Right lobe of liver (tissue), 6 donors: ENCODE measurements around the gene SCFD2. TPM values are rescaled to one million over a fixed set of nuclear protein-coding genes. Genes with fewer than 3 reads are reported as not detected.
"Not testable (repeated sequence)": the region's sequence is repeated elsewhere in the genome, so short reads cannot be mapped to it uniquely, and the experiment has no call there.

Experiments
- ATAC-seq, 4 donors: fragments of 200-7000 bp; cut with Tn5 transposase; one replicate each; pipeline ENCODE4 v1.9.1; 2020; ENCODE audit warnings: mild to moderate bottlenecking in 4 of 4, moderate library complexity in 4 of 4
- DNase-seq, 3 donors: peaks; one replicate each; pipeline ENCODE4 v3.0.0-alpha.2; 2020
- H3K27ac ChIP-seq, 3 donors: fragments of 200-600 bp; one replicate each; pipeline ENCODE4 v1.8.0; 2022
- H3K27me3 ChIP-seq, 2 donors: fragments of 200-600 bp; one replicate each; pipeline ENCODE4 v1.8.0; 2022
- H3K36me3 ChIP-seq, 4 donors: fragments of 200-600 bp; sonication (generic) in 1 of 4; one replicate each; pipeline versions ENCODE4 v1.5.1 to v1.8.0; 2017 to 2022; ENCODE audit warnings: control low read depth in 1 of 4
- H3K4me1 ChIP-seq, 4 donors: fragments of 200-600 bp; sonication (generic) in 1 of 4; one replicate each; pipeline versions ENCODE4 v1.5.1 to v1.8.0; 2017 to 2022; ENCODE audit warnings: control low read depth in 1 of 4
- H3K4me3 ChIP-seq, 3 donors: fragments of 200-600 bp; one replicate each; pipeline ENCODE4 v1.8.0; 2022
- H3K9me3 ChIP-seq, 4 donors: fragments of 200-600 bp; sonication (generic) in 1 of 4; one replicate each; pipeline versions ENCODE4 v1.5.1 to v1.8.0; 2017 to 2022; ENCODE audit warnings: control low read depth in 1 of 4
- CTCF ChIP-seq, 4 donors: fragments of 200-600 bp in 3 of 4; fragments of 450-650 bp in 1 of 4; IDR thresholded peaks; one replicate each; pipeline versions ENCODE4 v1.5.1 to v1.8.0; 2016 to 2022; ENCODE audit warnings: antibody characterized with exemption in 4 of 4, mild to moderate bottlenecking in 2 of 4
- POLR2A ChIP-seq: fragments of 450-650 bp; IDR thresholded peaks from one replicate; pipeline ENCODE4 v1.6.1; 2017; ENCODE audit warnings: antibody characterized with exemption, mild to moderate bottlenecking
- whole genome bisulfite sequencing: methylation state at CpG from one replicate; pipeline ENCODE4 v1.1.6; 2018; ENCODE audit warnings: low coverage, low lambda C conversion rate; ENCODE audit not compliant: insufficient coverage; ENCODE audit errors: missing lambda C conversion rate; 5-methylcytosine and 5-hydroxymethylcytosine counted together
- intact Hi-C, 2 donors: fragments of 100-400 bp; cut with DNase I; formaldehyde crosslinking; loops; one replicate each; pipeline versions ENCODE4 v1.11.2 to v1.14.1; 2022
- total RNA-seq, 6 experiments: library from RNA; depleted of rRNA in 2 of 6; stranded (reverse); fragments of >200 nt in 2 of 6; fragmentation: NEBNext Ultra II Directional in 3 of 6; extraction: Animal tissue kit (Norgen Biotek cat#: 25700) in 3 of 6; gene quantifications; one replicate each; pipeline versions ENCODE4 v1.1.0 to v1.2.4, GENCODE V29; 2016 to 2023
- donor health status: DM: no; HTN: yes; CAD: no.
- donor health status: DM: no; HTN: no; CAD: no.
- donor health status: DM: no; HTN: no; CAD: no.
- donor health status: DM: no; HTN: yes; CAD: no.
- donor health status: DM: no; HTN: yes; CAD: no.

The SCFD2 gene
- total RNA-seq, 6 experiments from 2014 or later: 7.6 to 17.1 (median 10.3) TPM

- Histone ChIP-seq H3K27me3 (no peaks in the 10 kb centered on the region), H3K4me3 (no peak overlapping the region), H3K27ac (no peak overlapping the region), H3K9me3 (no peaks in the 10 kb centered on the region), H3K4me1 (no peaks in the 10 kb centered on the region), H3K36me3 (no peaks in the 10 kb centered on the region)
- TF ChIP-seq CTCF (IDR thresholded peaks at IDR 0.05): no peak
- no peak for TF ChIP-seq POLR2A
- intact Hi-C loops: no loop called here
- no peak for ATAC-seq
- 53% methylated on average over 4 of the region's 4 CpGs for WGBS
- no peak for DNase-seq
Observed at GRCh38 chr4:53039741-53040458, 326.0 kb downstream of the SCFD2 start.

DNA sequence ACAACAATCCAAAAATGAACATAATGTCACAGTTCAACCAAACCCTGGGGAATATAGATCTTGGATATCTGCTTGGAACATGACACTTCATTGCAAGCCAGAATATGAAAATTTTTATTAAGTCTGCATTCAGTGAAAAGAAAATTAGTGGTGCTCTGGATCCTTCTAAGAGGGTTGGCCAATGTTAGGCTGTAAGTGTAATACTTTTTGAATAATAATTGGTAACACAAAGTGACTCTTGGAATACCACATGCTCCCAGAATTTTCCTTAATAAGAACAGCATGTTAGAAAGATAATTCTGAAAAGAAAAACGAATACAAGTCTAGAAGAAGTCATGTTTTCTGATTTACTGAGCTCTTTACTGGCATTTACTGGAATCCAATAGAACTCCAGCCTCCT, 328.0 kb downstream of the SCFD2 start:
- TF ChIP-seq CTCF (IDR thresholded peaks at IDR 0.05): no peak
- TF ChIP-seq POLR2A: no peak
- no peak for ATAC-seq
- no peak overlapping the region for H3K27ac ChIP-seq

DNA sequence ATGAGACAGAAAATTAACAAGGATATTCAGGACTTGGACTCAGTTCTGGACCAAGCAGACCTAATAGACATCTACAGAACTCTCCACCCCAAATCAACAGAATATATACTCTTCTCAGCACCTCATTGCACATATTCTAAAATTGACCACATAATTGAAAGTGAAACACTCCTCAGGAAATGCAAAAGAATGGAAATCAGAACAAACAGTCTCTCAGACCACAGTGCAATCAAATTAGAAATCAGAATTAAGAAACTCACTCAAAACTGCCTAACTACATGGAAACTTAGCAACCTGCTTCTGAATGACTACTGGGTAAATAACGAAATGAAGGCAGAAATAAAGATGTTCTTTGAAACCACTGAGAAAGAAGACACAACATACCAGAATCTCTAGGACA, 333.0 kb downstream of the SCFD2 start:
- 60% methylated on average over 1 of the region's 1 CpG for WGBS
- intact Hi-C loops, DNase-seq, H3K9me3 ChIP-seq, H3K27me3 ChIP-seq, H3K4me3 ChIP-seq, H3K4me1 ChIP-seq, H3K36me3 ChIP-seq, H3K27ac ChIP-seq, ATAC-seq: not testable (repeated sequence)

More for the DNA sequence above, 328.0 kb downstream of the SCFD2 start:
- Histone ChIP-seq H3K36me3 (no peaks in the 10 kb centered on the region), H3K4me3 (no peak overlapping the region), H3K27me3 (no peaks in the 10 kb centered on the region), H3K9me3 (no peaks in the 10 kb centered on the region), H3K4me1 (no peaks in the 10 kb centered on the region)
- intact Hi-C loops: no loop called here
- DNase-seq: no peak
- 100% methylated on average over 1 of the region's 1 CpG for WGBS

GRCh38 chr4:53026233-53026632, 339.6 kb downstream of the SCFD2 start:
- no peaks in the 10 kb centered on the region for H3K9me3 ChIP-seq
- no peaks in the 10 kb centered on the region for H3K27me3 ChIP-seq
- TF ChIP-seq CTCF (IDR thresholded peaks at IDR 0.05): no peak
- TF ChIP-seq POLR2A: no peak
- no peaks in the 10 kb centered on the region for H3K36me3 ChIP-seq
- ATAC-seq (no peak), DNase-seq (no peak)
- intact Hi-C loops: no loop called here
- 100% methylated on average over 2 of the region's 2 CpGs for WGBS
- H3K4me3 ChIP-seq: no peak overlapping the region
- no peaks in the 10 kb centered on the region for H3K4me1 ChIP-seq
- H3K27ac ChIP-seq: no peak overlapping the region

GRCh38 chr4:53023677-53024299, 342.1 kb downstream of the SCFD2 start:
- intact Hi-C loops: no loop called here
- 100% methylated on average over 2 of the region's 3 CpGs for WGBS

More at GRCh38 chr4:53023677-53024299, 342.1 kb downstream of the SCFD2 start:
- TF ChIP-seq POLR2A (no peak), CTCF (IDR thresholded peaks at IDR 0.05) (no peak)
- no peak overlapping the region for H3K4me3 ChIP-seq
- H3K36me3 ChIP-seq: no peaks in the 10 kb centered on the region
- DNase-seq (no peak), ATAC-seq (no peak)
- no peaks in the 10 kb centered on the region for H3K27me3 ChIP-seq
- H3K4me1 ChIP-seq: peaks cover 0 to 23% (median 2%) of the 10 kb centered on the region in 4 donors
- H3K27ac ChIP-seq: no peak overlapping the region
- H3K9me3 ChIP-seq: no peaks in the 10 kb centered on the region
